ENCODE results near the gene H3-3A.
A peak's percentile ranks its signal among the peaks of the same experiment; 100 is the strongest.

H3-3A gene

GRCh38 chr1:226097866-226098625, 35.5 kb downstream of the H3-3A start:
- H3K79me2 ChIP-seq (ENCODE audit: low read length): no peaks in the 10 kb centered on the region
- TF ChIP-seq CTCF (IDR thresholded peaks at IDR 0.05; ENCODE audit: low read length) (no peak), EZH2 (optimal IDR thresholded peaks at IDR 0.05; ENCODE audit: low read depth, low read length) (no peak), EZH2phosphoT487 (IDR thresholded peaks at IDR 0.05; ENCODE audit: low read length) (no peak)
- H3K27ac ChIP-seq (ENCODE audit: low read length): no peak overlapping the region
- H4K20me1 ChIP-seq (ENCODE audit: insufficient read depth, low read length): no peaks in the 10 kb centered on the region
- peaks cover 5% of the 10 kb centered on the region for H3K4me1 ChIP-seq (ENCODE audit: low read length)
- DNase-seq: peak; percentile 5
- no peaks in the 10 kb centered on the region for H3K27me3 ChIP-seq (replicated peaks; ENCODE audit: insufficient read depth, low read length)
- no peaks in the 10 kb centered on the region for H3K9me2 ChIP-seq (replicated peaks; ENCODE audit: insufficient read depth, low read length)
- H2AFZ ChIP-seq (ENCODE audit: low read length): no peak overlapping the region
- H3K4me2 ChIP-seq (ENCODE audit: low read depth, low read length): no peak overlapping the region
- H3K4me3 ChIP-seq (ENCODE audit: low read length): no peak overlapping the region
- no peaks in the 10 kb centered on the region for H3K9me3 ChIP-seq (replicated peaks; ENCODE audit: insufficient read depth, low read length)
- H3K36me3 ChIP-seq (replicated peaks; ENCODE audit: insufficient read depth, low read length): no peaks in the 10 kb centered on the region
- no peak overlapping the region for H3K9ac ChIP-seq (ENCODE audit: low read length)
- H3F3A ChIP-seq (ENCODE audit: insufficient read depth, low read length): no peaks in the 10 kb centered on the region

- peak; percentile 5 for DNase-seq
Measured at GRCh38 chr1:226098870-226099835, 36.6 kb downstream of the H3-3A start.

More at GRCh38 chr1:226098870-226099835, 36.6 kb downstream of the H3-3A start:
- Histone ChIP-seq H3K27ac (ENCODE audit: low read length) (no peak overlapping the region), H3K79me2 (ENCODE audit: low read length) (no peaks in the 10 kb centered on the region), H3K4me2 (ENCODE audit: low read depth, low read length) (no peak overlapping the region), H2AFZ (ENCODE audit: low read length) (no peak overlapping the region), H3F3A (ENCODE audit: insufficient read depth, low read length) (no peaks in the 10 kb centered on the region; the same call in 1 of the 2 replicates), H3K9ac (ENCODE audit: low read length) (no peak overlapping the region), H3K4me3 (ENCODE audit: low read length) (no peak overlapping the region), H3K27me3 (replicated peaks; ENCODE audit: insufficient read depth, low read length) (no peaks in the 10 kb centered on the region), H3K4me1 (ENCODE audit: low read length) (peaks cover 5% of the 10 kb centered on the region), H3K36me3 (replicated peaks; ENCODE audit: insufficient read depth, low read length) (no peaks in the 10 kb centered on the region), H3K9me3 (replicated peaks; ENCODE audit: insufficient read depth, low read length) (no peaks in the 10 kb centered on the region), H3K9me2 (replicated peaks; ENCODE audit: insufficient read depth, low read length) (no peaks in the 10 kb centered on the region), H4K20me1 (ENCODE audit: insufficient read depth, low read length) (no peaks in the 10 kb centered on the region)
- TF ChIP-seq CTCF (IDR thresholded peaks at IDR 0.05; ENCODE audit: low read length) (no peak), EZH2 (optimal IDR thresholded peaks at IDR 0.05; ENCODE audit: low read depth, low read length) (no peak), EZH2phosphoT487 (IDR thresholded peaks at IDR 0.05; ENCODE audit: low read length) (no peak)
